Measurements from ENCODE around the gene CABLES1. TPM values are rescaled to one million over a fixed set of nuclear protein-coding genes. Genes with fewer than 3 reads are reported as not detected.
A peak's percentile ranks its signal among the peaks of the same experiment; 100 is the strongest.

CABLES1 gene
- total and polyA plus RNA-seq, 12 donors: 2.1 to 11.9 (median 5.3) TPM

- no peak for DNase-seq
- peaks cover 12 to 40% of the 10 kb centered on the region in 2 donors for H3K4me1 ChIP-seq (replicated peaks in 1 of 2)
- H3K36me3 ChIP-seq (replicated peaks in 1 of 2): no peaks in the 10 kb centered on the region
- H3K27ac ChIP-seq: peak overlapping the region in 3 of 5 donors; percentile 15 to 85 (median 78)
- peak overlapping the region in 2 of 4 donors; percentile 23 to 88 for H3K4me3 ChIP-seq
- intact Hi-C loops (cut with DNase I): no loop called here
- no peaks in the 10 kb centered on the region for H3K9me3 ChIP-seq (replicated peaks in 1 of 3)
- WGBS, 4 donors: 55 to 58% (median 58%) methylated on average over 12 of the region's 12 CpGs
- no peaks in the 10 kb centered on the region for H3K27me3 ChIP-seq
- TF ChIP-seq POLR2A (IDR thresholded peaks at IDR 0.05): no peak
- TF ChIP-seq CTCF (IDR thresholded peaks at IDR 0.05): no peak
Observed at GRCh38 chr18:23137097-23137635, 1.9 kb downstream of the CABLES1 start.

DNA sequence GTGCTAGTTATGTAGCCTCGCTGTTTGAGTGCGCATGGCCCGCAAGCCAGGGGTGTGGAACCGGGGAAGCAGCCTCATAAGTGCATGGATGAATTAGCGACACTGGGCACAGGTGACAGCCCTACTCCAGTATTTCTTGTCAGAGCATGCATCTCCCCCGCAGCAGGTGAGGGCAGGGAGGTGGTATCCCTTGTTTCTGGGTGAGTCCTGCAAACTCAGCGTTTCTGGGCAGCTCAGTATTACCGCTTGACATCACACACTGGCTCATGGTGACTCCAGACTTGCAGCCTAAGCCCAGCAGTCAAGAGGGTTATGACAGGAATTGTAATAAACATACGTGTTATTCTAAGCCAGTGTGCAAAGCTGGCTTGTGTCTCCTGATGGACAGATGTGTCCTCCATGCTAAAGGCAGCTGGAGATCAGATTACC is 2.5 kb downstream of the CABLES1 start:
- Histone ChIP-seq H3K9me3 (replicated peaks in 1 of 3) (no peaks in the 10 kb centered on the region), H3K36me3 (replicated peaks in 1 of 2) (no peaks in the 10 kb centered on the region), H3K27ac (peak overlapping the region in 1 of 5 donors; percentile 85), H3K27me3 (no peaks in the 10 kb centered on the region), H3K4me3 (peak overlapping the region in 1 of 4 donors; percentile 88), H3K4me1 (replicated peaks in 1 of 2) (peaks cover 18 to 46% of the 10 kb centered on the region in 2 donors)
- DNase-seq: no peak
- intact Hi-C loops (cut with DNase I): no loop called here
- 78 to 90% (median 85%) methylated on average over 5 to 9 of the region's 9 CpGs for WGBS, 4 donors
- TF ChIP-seq POLR2A (IDR thresholded peaks at IDR 0.05) (no peak), CTCF (IDR thresholded peaks at IDR 0.05) (no peak)

GRCh38 chr18:23138471-23138870 is 3.2 kb downstream of the CABLES1 start:
- TF ChIP-seq POLR2A (IDR thresholded peaks at IDR 0.05) (no peak), CTCF (IDR thresholded peaks at IDR 0.05) (no peak)
- no peaks in the 10 kb centered on the region for H3K36me3 ChIP-seq (replicated peaks in 1 of 2)
- DNase-seq: no peak
- peaks cover 19 to 53% of the 10 kb centered on the region in 2 donors for H3K4me1 ChIP-seq (replicated peaks in 1 of 2)
- intact Hi-C loops (cut with DNase I): no loop called here
- H3K27me3 ChIP-seq: no peaks in the 10 kb centered on the region
- 78 to 88% (median 80%) methylated on average over 5 of the region's 5 CpGs for WGBS, 4 donors
- H3K9me3 ChIP-seq (replicated peaks in 1 of 3): no peaks in the 10 kb centered on the region
- no peak overlapping the region for H3K27ac ChIP-seq
- H3K4me3 ChIP-seq: no peak overlapping the region

DNA sequence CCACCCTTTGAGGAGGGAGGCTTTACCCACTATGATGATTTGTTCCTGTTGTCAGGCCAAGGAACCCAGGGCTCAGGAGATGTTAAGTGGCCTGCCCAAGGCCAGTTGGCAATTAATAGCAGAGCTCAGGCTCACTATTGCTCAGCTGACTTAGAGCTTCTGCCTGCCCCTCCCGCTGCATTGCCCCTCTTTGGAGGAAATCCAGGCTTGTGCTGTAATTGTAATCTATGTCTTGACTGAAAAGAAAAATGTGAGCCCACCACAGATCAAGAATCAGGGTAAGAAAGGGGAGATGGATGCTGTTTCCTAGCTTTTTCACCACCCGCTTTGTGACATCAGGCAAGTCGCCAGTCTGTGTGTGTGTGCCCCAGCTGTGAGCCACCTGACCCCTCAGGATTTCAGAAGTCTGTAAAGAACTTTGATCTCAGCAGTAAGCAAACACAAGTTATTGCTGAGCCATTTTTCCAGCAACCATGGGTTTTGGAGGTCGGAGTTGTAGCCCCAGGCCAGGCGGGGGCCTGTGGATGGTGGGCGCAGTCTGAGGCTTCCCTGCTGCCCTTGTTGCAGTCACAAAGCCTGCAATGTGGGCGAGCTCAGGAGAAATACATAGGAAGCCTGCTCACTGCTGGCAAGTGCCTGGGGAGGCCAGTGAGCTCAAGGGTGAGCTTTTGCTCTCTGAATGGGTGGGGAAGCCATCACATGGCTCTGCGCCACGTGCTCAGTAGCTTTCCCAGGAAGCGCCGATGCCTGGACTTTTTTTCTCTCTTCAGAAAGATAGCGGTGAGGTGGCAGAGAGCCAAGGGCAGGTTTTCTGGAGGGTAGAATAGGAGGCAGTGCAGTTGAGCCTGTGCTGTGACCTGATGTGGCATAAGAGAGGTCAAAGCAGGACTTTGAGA is 6.1 kb downstream of the CABLES1 start:
- WGBS, 4 donors: 47 to 60% (median 58%) methylated on average over 8 to 12 of the region's 12 CpGs
- peak in 6 of 7 donors; percentile 40 to 71 (median 61) for DNase-seq
- no peaks in the 10 kb centered on the region for H3K9me3 ChIP-seq (replicated peaks in 1 of 3)
- H3K27ac ChIP-seq: peak overlapping the region in 1 of 5 donors; percentile 31
- no peak overlapping the region for H3K4me3 ChIP-seq
- H3K4me1 ChIP-seq (replicated peaks in 1 of 2): peaks cover 19 to 47% of the 10 kb centered on the region in 2 donors
- intact Hi-C loops (cut with DNase I): loop anchor here in 1 of 2 donors (5.0 kb wide), 1 partner anchor 41 kb away; no protein-coding TSS in a partner anchor
- H3K36me3 ChIP-seq (replicated peaks in 1 of 2): no peaks in the 10 kb centered on the region
- no peaks in the 10 kb centered on the region for H3K27me3 ChIP-seq
- TF ChIP-seq CTCF (IDR thresholded peaks at IDR 0.05): no peak
- TF ChIP-seq POLR2A (IDR thresholded peaks at IDR 0.05): no peak

All from adrenal gland (tissue), 12 donors.